ENCODE results near the gene TSPYL4.

Gene TSPYL4

GRCh38 chr6:116271149-116271708, 17.4 kb upstream of the TSPYL4 start:
- no peak for DNase-seq (ENCODE audit: low spot score)

- peak; percentile 85 for DNase-seq (ENCODE audit: low spot score)
These were observed 14.9 kb upstream of the TSPYL4 start for GRCh38 chr6:116268589-116269293.

GRCh38 chr6:116267836-116268588, 14.1 kb upstream of the TSPYL4 start:
- DNase-seq (ENCODE audit: low spot score): no peak

- no peak for DNase-seq (ENCODE audit: low spot score)
These were observed 12.9 kb upstream of the TSPYL4 start for GRCh38 chr6:116266803-116267202.

GRCh38 chr6:116265041-116265829, 11.4 kb upstream of the TSPYL4 start:
- no peak for DNase-seq (ENCODE audit: low spot score)

- DNase-seq (ENCODE audit: low spot score): no peak
These were observed 9.5 kb upstream of the TSPYL4 start for GRCh38 chr6:116263353-116263752.

- no peak for DNase-seq (ENCODE audit: low spot score)
These were observed 4.6 kb upstream of the TSPYL4 start for GRCh38 chr6:116258520-116258919.

GRCh38 chr6:116256694-116257093, 2.8 kb upstream of the TSPYL4 start:
- DNase-seq (ENCODE audit: low spot score): no peak

GRCh38 chr6:116255246-116255800, 1.4 kb upstream of the TSPYL4 start:
- DNase-seq (ENCODE audit: low spot score): peak; percentile 39

- no peak for DNase-seq (ENCODE audit: low spot score)
These were observed 602 bp upstream of the TSPYL4 start for GRCh38 chr6:116254297-116255056.

GRCh38 chr6:116253188-116253504, 729 bp downstream of the TSPYL4 start:
- DNase-seq (ENCODE audit: low spot score): no peak

- DNase-seq (ENCODE audit: low spot score): peak; percentile 80
These were observed 2.1 kb downstream of the TSPYL4 start for GRCh38 chr6:116251568-116252384.

- no peak for DNase-seq (ENCODE audit: low spot score)
These were observed 5.3 kb downstream of the TSPYL4 start for GRCh38 chr6:116248577-116248976.

GRCh38 chr6:116247285-116247684, 6.6 kb downstream of the TSPYL4 start:
- DNase-seq (ENCODE audit: low spot score): no peak

GRCh38 chr6:116246089-116246488, 7.8 kb downstream of the TSPYL4 start:
- DNase-seq (ENCODE audit: low spot score): no peak

- no peak for DNase-seq (ENCODE audit: low spot score)
These were observed 9.6 kb downstream of the TSPYL4 start for GRCh38 chr6:116244284-116244683.

GRCh38 chr6:116239856-116240255, 14.0 kb downstream of the TSPYL4 start:
- no peak for DNase-seq (ENCODE audit: low spot score)

GRCh38 chr6:116239256-116239655, 14.6 kb downstream of the TSPYL4 start:
- DNase-seq (ENCODE audit: low spot score): no peak

GRCh38 chr6:116238083-116238482, 15.8 kb downstream of the TSPYL4 start:
- no peak for DNase-seq (ENCODE audit: low spot score)

GRCh38 chr6:116234689-116235088, 19.2 kb downstream of the TSPYL4 start:
- no peak for DNase-seq (ENCODE audit: low spot score)
